Stomach (tissue), 9 donors: ENCODE measurements around the gene DPH5. TPM values are rescaled to one million over a fixed set of nuclear protein-coding genes. Genes with fewer than 3 reads are reported as not detected.
"Not testable (repeated sequence)": the region's sequence is repeated elsewhere in the genome, so short reads cannot be mapped to it uniquely, and the experiment has no call there.

Experiments
- DNase-seq, 2 donors: peaks; one replicate each; pipeline versions ENCODE4 v3.0.0 to v3.0.0-alpha.2; 2013 to 2019
- H3K27ac ChIP-seq, 5 donors: fragments of 200-600 bp in 4 of 5; sonication (generic) in 4 of 5; one replicate each; pipeline ENCODE4 v1.5.1; 2013 to 2019; ENCODE audit warnings: mild to moderate bottlenecking in 1 of 5, moderate library complexity in 1 of 5
- H3K27me3 ChIP-seq, 3 donors: fragments of 200-600 bp; sonication (generic); one replicate each; pipeline ENCODE4 v1.5.1; 2017 to 2019; ENCODE audit warnings: mixed run types in 1 of 3
- H3K36me3 ChIP-seq, 4 donors: fragments of 200-600 bp; sonication (generic); 1 replicate in 3 of 4; 2 replicates in 1 of 4; pipeline ENCODE4 v1.5.1; 2016 to 2019
- H3K4me1 ChIP-seq, 4 donors: fragments of 200-600 bp; sonication (generic); one replicate each; pipeline ENCODE4 v1.5.1; 2016 to 2019
- H3K4me3 ChIP-seq, 4 donors: fragments of 200-600 bp; sonication (generic) in 3 of 4; one replicate each; pipeline ENCODE4 v1.5.1; 2016 to 2019; ENCODE audit warnings: mild to moderate bottlenecking in 1 of 4
- H3K9me3 ChIP-seq, 4 donors: fragments of 200-600 bp; sonication (generic); one replicate each; pipeline ENCODE4 v1.5.1; 2016 to 2019
- CTCF ChIP-seq, 7 experiments: fragments of 450-650 bp in 4 of 7; fragments of 200-600 bp in 3 of 7; sonication (generic) in 3 of 7; IDR thresholded peaks; one replicate each; pipeline ENCODE4 v1.5.1; 2016 to 2019; ENCODE audit warnings: antibody characterized with exemption in 7 of 7, control low read depth in 2 of 7, mild to moderate bottlenecking in 1 of 7
- EP300 ChIP-seq: sonication (generic); formaldehyde crosslinking; IDR thresholded peaks from one replicate; pipeline ENCODE4 v1.6.1; 2017; ENCODE audit warnings: antibody characterized with exemption
- POLR2A ChIP-seq, 4 donors: fragments of 450-650 bp; IDR thresholded peaks; one replicate each; pipeline ENCODE4 v1.6.1; 2016; ENCODE audit warnings: antibody characterized with exemption in 4 of 4, control low read depth in 2 of 4, mild to moderate bottlenecking in 1 of 4, moderate library complexity in 1 of 4
- POLR2AphosphoS5 ChIP-seq, 3 donors: sonication (generic); formaldehyde crosslinking; IDR thresholded peaks; one replicate each; pipeline ENCODE4 v1.6.1; 2016; ENCODE audit warnings: antibody characterized with exemption in 3 of 3
- WGBS, 5 donors: extraction: QIAGEN DNeasy Blood & Tissue Kit in 3 of 5; methylation state at CpG; one replicate each; pipeline versions ENCODE4 v1.1.5 to v1.1.7; 2013 to 2018; 5-methylcytosine and 5-hydroxymethylcytosine counted together
- intact Hi-C: fragments of 100-400 bp; cut with DNase I; formaldehyde crosslinking; loops from one replicate; pipeline ENCODE4 v1.15.1; 2023; ENCODE audit warnings: low total_unique reads
- polyA plus RNA-seq, 3 donors: library from polyadenylated mRNA; stranded (reverse); fragments of 200-250 nt; gene quantifications; one replicate each; pipeline ENCODE4 v1.2.3, GENCODE V29; 2013
- total RNA-seq, 5 donors: library from RNA; depleted of rRNA; stranded (reverse); fragments of >200 nt; gene quantifications; one replicate each; pipeline versions ENCODE4 v1.1.0 to v1.2.3, GENCODE V29; 2014 to 2016
- donor health status: healthy with polysubstance abuse.
- donor health status: Bipolar disorder and iron deficiency.
- donor health status: healthy.

DPH5 gene
- total and polyA plus RNA-seq, 8 donors, result 3.1 to 39.5 (median 18.9) TPM

GRCh38 chr1:100960098-100960497 lies 65.5 kb downstream of the DPH5 start:
- no peak for DNase-seq
- intact Hi-C loops, result no loop called here
- no peak overlapping the region for H3K4me3 ChIP-seq
- H3K9me3 ChIP-seq, result no peaks in the 10 kb centered on the region
- no peak overlapping the region for H3K27ac ChIP-seq
- H3K4me1 ChIP-seq, result no peaks in the 10 kb centered on the region
- H3K27me3 ChIP-seq, result no peaks in the 10 kb centered on the region
- H3K36me3 ChIP-seq, result peaks cover 0 to 26% (median 6%) of the 10 kb centered on the region in 4 donors
- WGBS, 5 donors, result 40 to 58% (median 41%) methylated on average over 1 of the region's 1 CpG
- no peak for TF ChIP-seq POLR2A (IDR thresholded peaks at IDR 0.05)
- no peak for TF ChIP-seq EP300
- no peak for TF ChIP-seq POLR2AphosphoS5 (IDR thresholded peaks at IDR 0.05)
- TF ChIP-seq CTCF (IDR thresholded peaks at IDR 0.05), result no peak

- no peak for DNase-seq
- TF ChIP-seq CTCF (IDR thresholded peaks at IDR 0.05) (no peak), EP300 (no peak), POLR2AphosphoS5 (IDR thresholded peaks at IDR 0.05) (no peak), POLR2A (IDR thresholded peaks at IDR 0.05) (no peak)
- Histone ChIP-seq H3K4me3 (no peak overlapping the region), H3K27ac (no peak overlapping the region), H3K27me3 (no peaks in the 10 kb centered on the region), H3K4me1 (no peaks in the 10 kb centered on the region), H3K9me3 (no peaks in the 10 kb centered on the region), H3K36me3 (peaks cover 0 to 22% (median 4%) of the 10 kb centered on the region in 4 donors)
- 76 to 86% (median 86%) methylated on average over 5 of the region's 5 CpGs for WGBS, 5 donors
- intact Hi-C loops, result no loop called here
These were observed 66.0 kb downstream of the DPH5 start for GRCh38 chr1:100959502-100960060.

- intact Hi-C loops, result no loop called here
- TF ChIP-seq CTCF (IDR thresholded peaks at IDR 0.05) (no peak), EP300 (no peak), POLR2AphosphoS5 (IDR thresholded peaks at IDR 0.05) (peak in 1 of 3 donors; percentile 15)
- H3K4me3 ChIP-seq, result no peak overlapping the region
- no peaks in the 10 kb centered on the region for H3K9me3 ChIP-seq
- DNase-seq, result peak in 1 of 2 donors; percentile 15
- WGBS, 5 donors, result 54 to 79% (median 59%) methylated on average over 1 of the region's 1 CpG
- no peaks in the 10 kb centered on the region for H3K27me3 ChIP-seq
- H3K27ac ChIP-seq, result no peak overlapping the region
- H3K4me1 ChIP-seq, result peaks cover 0 to 2% (median 0%) of the 10 kb centered on the region in 4 donors
- H3K36me3 ChIP-seq, result peaks cover 0 to 18% (median 13%) of the 10 kb centered on the region in 4 donors
These were observed 70.3 kb downstream of the DPH5 start for GRCh38 chr1:100955322-100955721.

GRCh38 chr1:100953960-100954730 lies 71.4 kb downstream of the DPH5 start:
- H3K4me3 ChIP-seq, result no peak overlapping the region
- no peaks in the 10 kb centered on the region for H3K9me3 ChIP-seq
- H3K27ac ChIP-seq, result no peak overlapping the region
- H3K27me3 ChIP-seq, result no peaks in the 10 kb centered on the region
- peaks cover 8 to 13% (median 9%) of the 10 kb centered on the region in 4 donors for H3K4me1 ChIP-seq
- intact Hi-C loops, result no loop called here
- no peak for TF ChIP-seq POLR2A (IDR thresholded peaks at IDR 0.05)
- no peak for TF ChIP-seq POLR2AphosphoS5 (IDR thresholded peaks at IDR 0.05)
- TF ChIP-seq EP300, result no peak
- TF ChIP-seq CTCF (IDR thresholded peaks at IDR 0.05), result no peak
- peaks cover 0 to 18% (median 13%) of the 10 kb centered on the region in 4 donors for H3K36me3 ChIP-seq
- WGBS, 5 donors, result 74 to 87% (median 81%) methylated on average over 2 of the region's 2 CpGs
- DNase-seq, result no peak

- intact Hi-C loops, H3K9me3 ChIP-seq, H3K27ac ChIP-seq, DNase-seq, H3K27me3 ChIP-seq, H3K4me3 ChIP-seq: not testable (repeated sequence)
- Histone ChIP-seq H3K4me1 (peaks cover 14 to 19% (median 16%) of the 10 kb centered on the region in 4 donors), H3K36me3 (peaks cover 0 to 18% (median 13%) of the 10 kb centered on the region in 4 donors)
- 74 to 88% (median 86%) methylated on average over 1 of the region's 1 CpG for WGBS, 5 donors
These were observed 72.6 kb downstream of the DPH5 start for GRCh38 chr1:100952970-100953369.
